ENCODE results near the gene SPEG. TPM values are rescaled to one million over a fixed set of nuclear protein-coding genes. Genes with fewer than 3 reads are reported as not detected.

The SPEG gene
- total and polyA plus RNA-seq, 2 experiments from 2014 or later = 12.6 to 32.4 TPM

DNA sequence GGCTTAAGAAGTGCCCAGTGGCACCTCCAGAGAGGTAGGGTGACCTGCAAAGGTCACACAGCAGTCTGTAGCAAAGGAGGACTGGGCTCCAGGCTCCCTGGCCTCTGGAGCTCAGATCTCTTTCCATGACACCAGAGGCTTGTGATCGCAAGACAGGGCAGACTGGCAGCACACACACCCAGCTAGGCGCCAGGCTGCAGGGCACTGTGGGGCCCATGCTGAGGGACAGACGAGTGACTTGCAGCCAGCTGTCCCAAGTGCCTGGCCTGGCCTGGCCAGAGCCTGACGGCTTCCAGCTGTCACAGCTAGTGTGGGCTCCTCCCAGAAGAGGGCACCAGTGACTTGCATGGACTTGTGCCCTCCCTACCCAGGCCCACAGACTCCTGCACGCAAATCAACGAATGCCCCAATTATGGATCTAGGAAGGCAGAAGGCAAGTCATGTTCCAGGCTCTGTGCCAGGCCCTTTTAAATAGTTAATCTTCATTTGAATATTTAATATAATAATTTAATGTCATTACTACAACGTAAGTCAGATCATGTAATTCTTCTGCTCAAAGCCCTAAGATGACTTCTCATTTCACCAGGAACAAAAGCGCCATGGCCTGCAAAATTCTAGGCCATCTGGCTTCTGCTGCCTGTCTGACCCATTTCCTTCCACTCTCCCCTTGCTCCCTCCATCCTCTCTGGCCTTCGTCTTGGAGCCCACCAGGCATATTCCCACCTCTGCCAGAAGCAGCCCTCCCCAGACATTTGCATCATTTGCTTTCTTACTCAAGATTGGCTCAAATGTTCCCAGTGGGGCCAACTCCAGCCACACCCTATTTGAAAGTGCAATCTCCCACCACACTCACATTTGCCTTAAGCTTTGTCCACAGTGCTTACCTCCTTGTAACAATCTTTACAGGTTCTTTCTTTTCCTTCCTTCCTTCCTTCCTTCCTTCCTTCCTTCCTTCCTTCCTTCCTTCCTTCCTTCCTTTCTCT, 3.7 kb upstream of the SPEG start:
- Histone ChIP-seq H3K79me2 (replicated peaks; ENCODE audit: insufficient read depth) (no peaks in the 10 kb centered on the region), H3K4me3 (no peak overlapping the region), H2AFZ (no peak overlapping the region), H3K27me3 (ENCODE audit: insufficient read depth) (peaks cover 12% of the 10 kb centered on the region), H3K36me3 (ENCODE audit: insufficient read depth) (no peaks in the 10 kb centered on the region), H3K4me1 (ENCODE audit: insufficient read depth) (no peaks in the 10 kb centered on the region), H3K4me2 (no peak overlapping the region), H3F3A (replicated peaks; ENCODE audit: low read depth) (no peaks in the 10 kb centered on the region), H4K20me1 (replicated peaks; ENCODE audit: insufficient read depth) (no peaks in the 10 kb centered on the region), H3K27ac (ENCODE audit: low read depth) (no peak overlapping the region), H3K9me2 (ENCODE audit: insufficient read depth) (no peaks in the 10 kb centered on the region)
- peak; percentile 29 for DNase-seq (ENCODE audit: low spot score)
- Mint-ChIP-seq H3K27ac (no peak overlapping the region), H3K4me1 (peaks cover 11% of the 10 kb centered on the region), H3K36me3 (ENCODE audit: low read depth) (no peaks in the 10 kb centered on the region; the same call in 2 of the 3 replicates), H3K4me3 (no peak overlapping the region), H3K27me3 (ENCODE audit: insufficient read depth, low read depth, poor library complexity) (peaks cover 19% of the 10 kb centered on the region), H3K9me3 (no peaks in the 10 kb centered on the region)
- no peak for TF ChIP-seq STAT1 (IDR thresholded peaks at IDR 0.05; ENCODE audit: unreplicated experiment)
- no peak for TF ChIP-seq NANOG (IDR thresholded peaks at IDR 0.05; ENCODE audit: borderline replicate concordance)
- no peak for TF ChIP-seq EZH2 (IDR thresholded peaks at IDR 0.05; ENCODE audit: low read depth, unreplicated experiment)
- TF ChIP-seq, protein P1, sequence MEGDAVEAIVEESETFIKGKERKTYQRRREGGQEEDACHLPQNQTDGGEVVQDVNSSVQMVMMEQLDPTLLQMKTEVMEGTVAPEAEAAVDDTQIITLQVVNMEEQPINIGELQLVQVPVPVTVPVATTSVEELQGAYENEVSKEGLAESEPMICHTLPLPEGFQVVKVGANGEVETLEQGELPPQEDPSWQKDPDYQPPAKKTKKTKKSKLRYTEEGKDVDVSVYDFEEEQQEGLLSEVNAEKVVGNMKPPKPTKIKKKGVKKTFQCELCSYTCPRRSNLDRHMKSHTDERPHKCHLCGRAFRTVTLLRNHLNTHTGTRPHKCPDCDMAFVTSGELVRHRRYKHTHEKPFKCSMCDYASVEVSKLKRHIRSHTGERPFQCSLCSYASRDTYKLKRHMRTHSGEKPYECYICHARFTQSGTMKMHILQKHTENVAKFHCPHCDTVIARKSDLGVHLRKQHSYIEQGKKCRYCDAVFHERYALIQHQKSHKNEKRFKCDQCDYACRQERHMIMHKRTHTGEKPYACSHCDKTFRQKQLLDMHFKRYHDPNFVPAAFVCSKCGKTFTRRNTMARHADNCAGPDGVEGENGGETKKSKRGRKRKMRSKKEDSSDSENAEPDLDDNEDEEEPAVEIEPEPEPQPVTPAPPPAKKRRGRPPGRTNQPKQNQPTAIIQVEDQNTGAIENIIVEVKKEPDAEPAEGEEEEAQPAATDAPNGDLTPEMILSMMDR (conservative IDR thresholded peaks at IDR 0.05; ENCODE audit: low read depth in 2 of 2) = peak in 1 of 2 experiments; percentile 65; a peak in 3 of 4 replicates
- peak; percentile 11 for ATAC-seq

DNA sequence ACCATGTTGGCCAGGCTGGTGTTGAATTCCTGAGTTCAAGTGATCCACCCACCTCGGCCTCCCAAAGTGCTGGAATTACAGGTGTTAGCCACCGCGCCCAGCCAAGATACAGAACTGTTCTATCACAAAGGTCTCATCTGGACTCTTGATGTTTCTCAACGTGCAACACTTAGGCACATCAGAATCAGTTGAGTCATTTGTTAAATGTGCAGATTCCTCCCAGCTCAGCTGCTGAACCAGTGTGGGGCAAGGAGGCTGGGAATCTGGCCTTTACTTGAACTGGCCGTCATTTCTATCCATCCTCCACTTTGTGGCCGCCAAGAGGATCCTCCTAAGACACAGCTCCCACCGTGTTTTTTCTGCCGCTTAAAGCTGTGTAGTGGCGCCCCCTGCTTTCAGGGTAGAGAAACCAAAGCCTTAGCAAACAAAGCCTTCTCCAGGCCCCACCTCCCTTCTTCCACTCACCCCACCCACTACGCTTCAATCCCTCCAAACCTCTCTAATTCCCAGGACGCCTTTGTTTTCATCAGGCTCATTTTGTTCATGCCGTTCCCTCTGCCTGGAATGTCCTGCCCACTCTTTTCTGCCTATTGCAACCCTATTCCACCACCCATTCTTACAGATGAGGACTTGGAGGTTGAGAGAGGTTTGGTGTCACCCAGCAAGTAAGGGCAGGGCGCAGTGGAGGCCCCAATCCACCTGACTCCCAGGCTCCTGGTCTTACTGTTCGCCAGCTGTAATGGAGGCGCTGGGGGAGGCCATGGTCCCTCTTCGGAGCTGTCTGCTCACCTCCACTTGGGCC, 776 bp upstream of the SPEG start:
- Mint-ChIP-seq H3K27ac (no peak overlapping the region), H3K4me1 (peaks cover 11% of the 10 kb centered on the region)
- peak overlapping the region; percentile 43 for H2AFZ ChIP-seq
- TF ChIP-seq ZNF331 (CRISPR knock-in tag; IDR thresholded peaks at IDR 0.05; ENCODE audit: low read depth) = no peak
- TF ChIP-seq, protein P2, sequence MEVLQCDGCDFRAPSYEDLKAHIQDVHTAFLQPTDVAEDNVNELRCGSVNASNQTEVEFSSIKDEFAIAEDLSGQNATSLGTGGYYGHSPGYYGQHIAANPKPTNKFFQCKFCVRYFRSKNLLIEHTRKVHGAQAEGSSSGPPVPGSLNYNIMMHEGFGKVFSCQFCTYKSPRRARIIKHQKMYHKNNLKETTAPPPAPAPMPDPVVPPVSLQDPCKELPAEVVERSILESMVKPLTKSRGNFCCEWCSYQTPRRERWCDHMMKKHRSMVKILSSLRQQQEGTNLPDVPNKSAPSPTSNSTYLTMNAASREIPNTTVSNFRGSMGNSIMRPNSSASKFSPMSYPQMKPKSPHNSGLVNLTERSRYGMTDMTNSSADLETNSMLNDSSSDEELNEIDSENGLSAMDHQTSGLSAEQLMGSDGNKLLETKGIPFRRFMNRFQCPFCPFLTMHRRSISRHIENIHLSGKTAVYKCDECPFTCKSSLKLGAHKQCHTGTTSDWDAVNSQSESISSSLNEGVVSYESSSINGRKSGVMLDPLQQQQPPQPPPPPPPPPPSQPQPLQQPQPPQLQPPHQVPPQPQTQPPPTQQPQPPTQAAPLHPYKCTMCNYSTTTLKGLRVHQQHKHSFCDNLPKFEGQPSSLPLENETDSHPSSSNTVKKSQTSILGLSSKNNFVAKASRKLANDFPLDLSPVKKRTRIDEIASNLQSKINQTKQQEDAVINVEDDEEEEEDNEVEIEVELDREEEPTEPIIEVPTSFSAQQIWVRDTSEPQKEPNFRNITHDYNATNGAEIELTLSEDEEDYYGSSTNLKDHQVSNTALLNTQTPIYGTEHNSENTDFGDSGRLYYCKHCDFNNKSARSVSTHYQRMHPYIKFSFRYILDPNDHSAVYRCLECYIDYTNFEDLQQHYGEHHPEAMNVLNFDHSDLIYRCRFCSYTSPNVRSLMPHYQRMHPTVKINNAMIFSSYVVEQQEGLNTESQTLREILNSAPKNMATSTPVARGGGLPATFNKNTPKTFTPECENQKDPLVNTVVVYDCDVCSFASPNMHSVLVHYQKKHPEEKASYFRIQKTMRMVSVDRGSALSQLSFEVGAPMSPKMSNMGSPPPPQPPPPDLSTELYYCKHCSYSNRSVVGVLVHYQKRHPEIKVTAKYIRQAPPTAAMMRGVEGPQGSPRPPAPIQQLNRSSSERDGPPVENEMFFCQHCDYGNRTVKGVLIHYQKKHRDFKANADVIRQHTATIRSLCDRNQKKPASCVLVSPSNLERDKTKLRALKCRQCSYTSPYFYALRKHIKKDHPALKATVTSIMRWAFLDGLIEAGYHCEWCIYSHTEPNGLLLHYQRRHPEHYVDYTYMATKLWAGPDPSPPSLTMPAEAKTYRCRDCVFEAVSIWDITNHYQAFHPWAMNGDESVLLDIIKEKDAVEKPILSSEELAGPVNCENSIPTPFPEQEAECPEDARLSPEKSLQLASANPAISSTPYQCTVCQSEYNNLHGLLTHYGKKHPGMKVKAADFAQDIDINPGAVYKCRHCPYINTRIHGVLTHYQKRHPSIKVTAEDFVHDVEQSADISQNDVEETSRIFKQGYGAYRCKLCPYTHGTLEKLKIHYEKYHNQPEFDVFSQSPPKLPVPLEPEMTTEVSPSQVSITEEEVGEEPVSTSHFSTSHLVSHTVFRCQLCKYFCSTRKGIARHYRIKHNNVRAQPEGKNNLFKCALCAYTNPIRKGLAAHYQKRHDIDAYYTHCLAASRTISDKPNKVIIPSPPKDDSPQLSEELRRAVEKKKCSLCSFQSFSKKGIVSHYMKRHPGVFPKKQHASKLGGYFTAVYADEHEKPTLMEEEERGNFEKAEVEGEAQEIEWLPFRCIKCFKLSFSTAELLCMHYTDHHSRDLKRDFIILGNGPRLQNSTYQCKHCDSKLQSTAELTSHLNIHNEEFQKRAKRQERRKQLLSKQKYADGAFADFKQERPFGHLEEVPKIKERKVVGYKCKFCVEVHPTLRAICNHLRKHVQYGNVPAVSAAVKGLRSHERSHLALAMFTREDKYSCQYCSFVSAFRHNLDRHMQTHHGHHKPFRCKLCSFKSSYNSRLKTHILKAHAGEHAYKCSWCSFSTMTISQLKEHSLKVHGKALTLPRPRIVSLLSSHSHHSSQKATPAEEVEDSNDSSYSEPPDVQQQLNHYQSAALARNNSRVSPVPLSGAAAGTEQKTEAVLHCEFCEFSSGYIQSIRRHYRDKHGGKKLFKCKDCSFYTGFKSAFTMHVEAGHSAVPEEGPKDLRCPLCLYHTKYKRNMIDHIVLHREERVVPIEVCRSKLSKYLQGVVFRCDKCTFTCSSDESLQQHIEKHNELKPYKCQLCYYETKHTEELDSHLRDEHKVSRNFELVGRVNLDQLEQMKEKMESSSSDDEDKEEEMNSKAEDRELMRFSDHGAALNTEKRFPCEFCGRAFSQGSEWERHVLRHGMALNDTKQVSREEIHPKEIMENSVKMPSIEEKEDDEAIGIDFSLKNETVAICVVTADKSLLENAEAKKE (CRISPR knock-in tag; IDR thresholded peaks at IDR 0.05) = no peak
- no peak for TF ChIP-seq NANOG (IDR thresholded peaks at IDR 0.05; ENCODE audit: borderline replicate concordance)
- TF ChIP-seq POLR2AphosphoS5 (IDR thresholded peaks at IDR 0.05; ENCODE audit: low read depth) = peak; percentile 83
- no peak for TF ChIP-seq ZNF114 (CRISPR knock-in tag; IDR thresholded peaks at IDR 0.05)
- TF ChIP-seq EZH2phosphoT487 (IDR thresholded peaks at IDR 0.05; ENCODE audit: unreplicated experiment) = no peak

More for the DNA sequence above, 776 bp upstream of the SPEG start:
- no peaks in the 10 kb centered on the region for H3F3A ChIP-seq (replicated peaks; ENCODE audit: low read depth)
- peak overlapping the region; percentile 62 for H3K4me3 ChIP-seq
- no peaks in the 10 kb centered on the region for H3K4me1 ChIP-seq (ENCODE audit: insufficient read depth)
- ATAC-seq (peak; percentile 69), DNase-seq (ENCODE audit: low spot score) (peak; percentile 97)
- H3K36me3 Mint-ChIP-seq (ENCODE audit: low read depth) = no peaks in the 10 kb centered on the region; the same call in 2 of the 3 replicates
- no peaks in the 10 kb centered on the region for H4K20me1 ChIP-seq (replicated peaks; ENCODE audit: insufficient read depth)
- peaks cover 35% of the 10 kb centered on the region for H3K27me3 ChIP-seq (ENCODE audit: insufficient read depth)
- H3K36me3 ChIP-seq (ENCODE audit: insufficient read depth) = no peaks in the 10 kb centered on the region
- H3K4me2 ChIP-seq = peak overlapping the region; percentile 90
- peak overlapping the region; percentile 73 for H3K4me3 Mint-ChIP-seq
- no peaks in the 10 kb centered on the region for H3K9me3 Mint-ChIP-seq
- peaks cover 17% of the 10 kb centered on the region for H3K27me3 Mint-ChIP-seq (ENCODE audit: insufficient read depth, low read depth, poor library complexity)
- H3K27ac ChIP-seq (ENCODE audit: low read depth) = peak overlapping the region; percentile 7; the same call in 1 of the 2 replicates
- no peaks in the 10 kb centered on the region for H3K9me2 ChIP-seq (ENCODE audit: insufficient read depth)
- no peaks in the 10 kb centered on the region for H3K79me2 ChIP-seq (replicated peaks; ENCODE audit: insufficient read depth)

Measured in GM23338 (cell line).